Liver (tissue), 9 donors: Measurements from ENCODE around the gene BST1. TPM values are rescaled to one million over a fixed set of nuclear protein-coding genes. Genes with fewer than 3 reads are reported as not detected.

Experiments
- DNase-seq: peaks from one replicate; pipeline ENCODE4 v3.0.0-alpha.2; 2017; ENCODE audit warnings: low spot score
- H3K27ac ChIP-seq, 2 donors: one replicate each; pipeline ENCODE4 v1.7.0; 2013; ENCODE audit warnings: inconsistent platforms in 2 of 2, low read length in 2 of 2, control low read depth in 1 of 2, low read depth in 1 of 2, mild to moderate bottlenecking in 1 of 2
- H3K27me3 ChIP-seq, 4 donors: one replicate each; pipeline versions ENCODE4 v1.6.1 to v1.7.0; 2013; ENCODE audit warnings: low read length in 3 of 4, inconsistent platforms in 1 of 4, mild to moderate bottlenecking in 1 of 4, moderate library complexity in 1 of 4; ENCODE audit not compliant: control insufficient read depth in 4 of 4, insufficient read depth in 4 of 4
- H3K36me3 ChIP-seq, 4 donors: one replicate each; pipeline versions ENCODE4 v1.6.1 to v1.7.0; 2013; ENCODE audit warnings: low read length in 3 of 4, mild to moderate bottlenecking in 3 of 4, low read depth in 1 of 4, moderate library complexity in 1 of 4; ENCODE audit not compliant: control insufficient read depth in 4 of 4, insufficient read depth in 3 of 4
- H3K4me1 ChIP-seq, 4 donors: one replicate each; pipeline versions ENCODE4 v1.6.1 to v1.7.0; 2013; ENCODE audit warnings: low read length in 3 of 4, mild to moderate bottlenecking in 3 of 4, moderate library complexity in 1 of 4; ENCODE audit not compliant: control insufficient read depth in 4 of 4, insufficient read depth in 4 of 4
- H3K4me3 ChIP-seq, 3 donors: one replicate each; pipeline versions ENCODE4 v1.6.1 to v1.7.0; 2013; ENCODE audit warnings: low read length in 3 of 3, control low read depth in 1 of 3, low read depth in 1 of 3, mild to moderate bottlenecking in 1 of 3
- H3K9ac ChIP-seq, 2 donors: one replicate each; pipeline ENCODE4 v1.7.0; 2013; ENCODE audit warnings: low read length in 2 of 2, mild to moderate bottlenecking in 2 of 2, moderate library complexity in 2 of 2, control low read depth in 1 of 2, low read depth in 1 of 2
- H3K9me3 ChIP-seq, 4 donors: one replicate each; pipeline versions ENCODE4 v1.6.1 to v1.7.0; 2013; ENCODE audit warnings: low read length in 3 of 4; ENCODE audit not compliant: control insufficient read depth in 4 of 4
- EGR1 ChIP-seq, 2 donors: IDR thresholded peaks; 2 replicates each; pipeline ENCODE4 v1.6.1; 2016 to 2018; ENCODE audit warnings: antibody characterized with exemption in 2 of 2, low read depth in 2 of 2
- FOXA1 ChIP-seq: IDR thresholded peaks from 2 replicates; pipeline ENCODE4 v1.6.1; 2016; ENCODE audit warnings: antibody characterized with exemption
- FOXA2 ChIP-seq: IDR thresholded peaks from 2 replicates; pipeline ENCODE4 v1.6.1; 2016; ENCODE audit warnings: antibody characterized with exemption
- GABPA ChIP-seq, 2 donors: IDR thresholded peaks in 1 of 2; conservative IDR thresholded peaks in 1 of 2; 2 replicates each; pipeline ENCODE4 v1.6.1; 2016; ENCODE audit warnings: antibody characterized with exemption in 2 of 2, mild to moderate bottlenecking in 1 of 2, moderate library complexity in 1 of 2
- HNF4A ChIP-seq, 2 donors: conservative IDR thresholded peaks; 2 replicates each; pipeline ENCODE4 v1.6.1; 2016; ENCODE audit warnings: antibody characterized with exemption in 2 of 2, mild to moderate bottlenecking in 2 of 2
- HNF4G ChIP-seq: IDR thresholded peaks from 2 replicates; pipeline ENCODE4 v1.6.1; 2016; ENCODE audit warnings: antibody characterized with exemption
- JUND ChIP-seq, 2 donors: IDR thresholded peaks; 2 replicates each; pipeline ENCODE4 v1.6.1; 2016; ENCODE audit warnings: antibody characterized with exemption in 2 of 2
- NR2F2 ChIP-seq: IDR thresholded peaks from 2 replicates; pipeline ENCODE4 v1.6.1; 2016; ENCODE audit warnings: antibody characterized with exemption
- RAD21 ChIP-seq, 2 donors: IDR thresholded peaks; 2 replicates each; pipeline ENCODE4 v1.6.1; 2016; ENCODE audit warnings: antibody characterized with exemption in 2 of 2, mild to moderate bottlenecking in 2 of 2
- RXRA ChIP-seq, 2 donors: IDR thresholded peaks; 2 replicates each; pipeline ENCODE4 v1.6.1; 2017 to 2018; ENCODE audit warnings: antibody characterized with exemption in 2 of 2, mild to moderate bottlenecking in 1 of 2
- SP1 ChIP-seq: IDR thresholded peaks from 2 replicates; pipeline ENCODE4 v1.6.1; 2018; ENCODE audit warnings: antibody characterized with exemption, mild to moderate bottlenecking
- TAF1 ChIP-seq: conservative IDR thresholded peaks from 2 replicates; pipeline ENCODE4 v1.6.1; 2016; ENCODE audit warnings: antibody characterized with exemption, mild to moderate bottlenecking
- YY1 ChIP-seq: IDR thresholded peaks from 2 replicates; pipeline ENCODE4 v1.6.1; 2016; ENCODE audit warnings: antibody characterized with exemption, mild to moderate bottlenecking
- WGBS: extraction: QIAGEN DNeasy Blood & Tissue Kit; methylation state at CpG from one replicate; pipeline ENCODE4 v1.1.7; 2013; 5-methylcytosine and 5-hydroxymethylcytosine counted together
- polyA plus RNA-seq, 2 donors: library from polyadenylated mRNA; stranded (reverse) in 1 of 2; unstranded in 1 of 2; fragments of 200-250 nt in 1 of 2; fragments of >200 nt in 1 of 2; fragmentation: Nextera tagmentation in 1 of 2; extraction: Ambion mirVana in 1 of 2; gene quantifications; one replicate each; pipeline versions ENCODE4 v1.2.1 to v1.2.3, GENCODE V29; 2013 to 2015
- total RNA-seq, 2 donors: library from RNA; depleted of rRNA; stranded (reverse); fragments of >200 nt; gene quantifications; one replicate each; pipeline ENCODE4 v1.2.3, GENCODE V29; 2014
- TF ChIP-seq, protein P1 (sequence below): IDR thresholded peaks from 2 replicates; pipeline ENCODE4 v1.6.1; 2016; ENCODE audit warnings: antibody characterized with exemption, mild to moderate bottlenecking
- TF ChIP-seq, protein P2 (sequence below): IDR thresholded peaks from 2 replicates; pipeline ENCODE4 v1.6.1; 2016; ENCODE audit warnings: antibody characterized with exemption
- TF ChIP-seq, protein P3 (sequence below): IDR thresholded peaks from 2 replicates; pipeline ENCODE4 v1.6.1; 2016; ENCODE audit warnings: antibody characterized with exemption
- donor health status: healthy.
- donor health status: healthy.
- donor health status: healthy.
- donor health status: healthy.
- donor health status: healthy.

The BST1 gene
- total and polyA plus RNA-seq, 4 donors = 3.7 to 13.2 (median 9.9) TPM

DNA sequence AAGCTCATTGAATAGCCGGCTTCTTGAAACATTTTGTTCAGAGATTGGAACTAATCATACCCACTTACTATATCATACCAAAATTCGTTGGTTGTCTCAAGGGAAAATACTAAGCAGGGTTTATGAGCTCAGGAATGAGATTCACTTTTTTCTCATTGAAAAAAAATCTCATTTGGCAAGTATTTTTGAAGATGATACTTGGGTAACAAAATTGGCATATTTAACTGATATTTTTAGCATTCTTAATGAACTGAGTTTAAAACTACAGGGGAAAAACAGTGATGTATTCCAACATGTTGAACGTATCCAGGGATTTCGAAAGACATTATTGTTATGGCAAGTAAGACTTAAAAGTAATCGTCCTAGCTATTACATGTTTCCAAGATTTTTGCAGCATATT lies 14.8 kb upstream of the BST1 start:
- no peak overlapping the region for H3K4me3 ChIP-seq
- 85% methylated on average over 5 of the region's 5 CpGs for WGBS
- no peaks in the 10 kb centered on the region for H3K27me3 ChIP-seq
- peaks cover 2 to 8% (median 4%) of the 10 kb centered on the region in 4 donors for H3K4me1 ChIP-seq
- no peak for TF ChIP-seq HNF4A (conservative IDR thresholded peaks at IDR 0.05)
- TF ChIP-seq YY1 = no peak
- TF ChIP-seq RXRA (IDR thresholded peaks at IDR 0.05) = no peak
- TF ChIP-seq, protein P1, sequence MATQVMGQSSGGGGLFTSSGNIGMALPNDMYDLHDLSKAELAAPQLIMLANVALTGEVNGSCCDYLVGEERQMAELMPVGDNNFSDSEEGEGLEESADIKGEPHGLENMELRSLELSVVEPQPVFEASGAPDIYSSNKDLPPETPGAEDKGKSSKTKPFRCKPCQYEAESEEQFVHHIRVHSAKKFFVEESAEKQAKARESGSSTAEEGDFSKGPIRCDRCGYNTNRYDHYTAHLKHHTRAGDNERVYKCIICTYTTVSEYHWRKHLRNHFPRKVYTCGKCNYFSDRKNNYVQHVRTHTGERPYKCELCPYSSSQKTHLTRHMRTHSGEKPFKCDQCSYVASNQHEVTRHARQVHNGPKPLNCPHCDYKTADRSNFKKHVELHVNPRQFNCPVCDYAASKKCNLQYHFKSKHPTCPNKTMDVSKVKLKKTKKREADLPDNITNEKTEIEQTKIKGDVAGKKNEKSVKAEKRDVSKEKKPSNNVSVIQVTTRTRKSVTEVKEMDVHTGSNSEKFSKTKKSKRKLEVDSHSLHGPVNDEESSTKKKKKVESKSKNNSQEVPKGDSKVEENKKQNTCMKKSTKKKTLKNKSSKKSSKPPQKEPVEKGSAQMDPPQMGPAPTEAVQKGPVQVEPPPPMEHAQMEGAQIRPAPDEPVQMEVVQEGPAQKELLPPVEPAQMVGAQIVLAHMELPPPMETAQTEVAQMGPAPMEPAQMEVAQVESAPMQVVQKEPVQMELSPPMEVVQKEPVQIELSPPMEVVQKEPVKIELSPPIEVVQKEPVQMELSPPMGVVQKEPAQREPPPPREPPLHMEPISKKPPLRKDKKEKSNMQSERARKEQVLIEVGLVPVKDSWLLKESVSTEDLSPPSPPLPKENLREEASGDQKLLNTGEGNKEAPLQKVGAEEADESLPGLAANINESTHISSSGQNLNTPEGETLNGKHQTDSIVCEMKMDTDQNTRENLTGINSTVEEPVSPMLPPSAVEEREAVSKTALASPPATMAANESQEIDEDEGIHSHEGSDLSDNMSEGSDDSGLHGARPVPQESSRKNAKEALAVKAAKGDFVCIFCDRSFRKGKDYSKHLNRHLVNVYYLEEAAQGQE = no peak
- no peak for TF ChIP-seq EGR1 (IDR thresholded peaks at IDR 0.05; ENCODE audit: low read depth in 2 of 2)
- TF ChIP-seq FOXA2 = no peak
- TF ChIP-seq GABPA (IDR thresholded peaks at IDR 0.05 in 1 of 2, conservative IDR thresholded peaks at IDR 0.05 in 1 of 2) = no peak
- TF ChIP-seq, protein P2, sequence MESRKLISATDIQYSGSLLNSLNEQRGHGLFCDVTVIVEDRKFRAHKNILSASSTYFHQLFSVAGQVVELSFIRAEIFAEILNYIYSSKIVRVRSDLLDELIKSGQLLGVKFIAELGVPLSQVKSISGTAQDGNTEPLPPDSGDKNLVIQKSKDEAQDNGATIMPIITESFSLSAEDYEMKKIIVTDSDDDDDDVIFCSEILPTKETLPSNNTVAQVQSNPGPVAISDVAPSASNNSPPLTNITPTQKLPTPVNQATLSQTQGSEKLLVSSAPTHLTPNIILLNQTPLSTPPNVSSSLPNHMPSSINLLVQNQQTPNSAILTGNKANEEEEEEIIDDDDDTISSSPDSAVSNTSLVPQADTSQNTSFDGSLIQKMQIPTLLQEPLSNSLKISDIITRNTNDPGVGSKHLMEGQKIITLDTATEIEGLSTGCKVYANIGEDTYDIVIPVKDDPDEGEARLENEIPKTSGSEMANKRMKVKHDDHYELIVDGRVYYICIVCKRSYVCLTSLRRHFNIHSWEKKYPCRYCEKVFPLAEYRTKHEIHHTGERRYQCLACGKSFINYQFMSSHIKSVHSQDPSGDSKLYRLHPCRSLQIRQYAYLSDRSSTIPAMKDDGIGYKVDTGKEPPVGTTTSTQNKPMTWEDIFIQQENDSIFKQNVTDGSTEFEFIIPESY = no peak
- no peak for TF ChIP-seq JUND (IDR thresholded peaks at IDR 0.05)
- no peak overlapping the region for H3K27ac ChIP-seq
- no peak for DNase-seq
- no peak overlapping the region for H3K9ac ChIP-seq
- peaks cover 0 to 18% (median 7%) of the 10 kb centered on the region in 4 donors for H3K36me3 ChIP-seq
- no peaks in the 10 kb centered on the region for H3K9me3 ChIP-seq

DNA sequence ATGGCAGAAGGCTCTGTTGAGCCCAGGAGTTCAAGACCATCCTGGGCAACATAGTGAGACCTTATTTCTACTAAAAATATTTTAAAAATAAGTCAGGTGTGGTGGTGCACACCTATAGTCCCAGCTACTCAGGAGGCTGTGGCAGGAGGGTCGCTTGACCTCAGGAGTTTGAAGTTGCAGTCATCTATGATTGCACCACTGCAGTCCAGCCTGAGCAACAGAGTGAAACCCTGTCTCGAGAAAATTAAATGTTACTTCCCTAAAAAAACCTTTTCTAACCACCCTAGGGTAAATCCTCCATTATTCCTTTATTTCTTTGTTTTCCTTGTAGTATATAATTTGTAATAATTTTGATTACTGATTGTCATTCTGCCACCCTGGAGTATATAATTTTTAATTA lies 13.3 kb upstream of the BST1 start:
- H3K4me1 ChIP-seq = peaks cover 0 to 4% (median 0%) of the 10 kb centered on the region in 4 donors
- H3K27me3 ChIP-seq = no peaks in the 10 kb centered on the region
- no peak overlapping the region for H3K27ac ChIP-seq
- TF ChIP-seq FOXA2 (no peak), RXRA (IDR thresholded peaks at IDR 0.05) (no peak), NR2F2 (no peak), HNF4A (conservative IDR thresholded peaks at IDR 0.05) (no peak), TAF1 (no peak), FOXA1 (no peak), GABPA (IDR thresholded peaks at IDR 0.05 in 1 of 2, conservative IDR thresholded peaks at IDR 0.05 in 1 of 2) (no peak), YY1 (no peak), SP1 (no peak), HNF4G (no peak), RAD21 (IDR thresholded peaks at IDR 0.05) (no peak), JUND (IDR thresholded peaks at IDR 0.05) (no peak)
- TF ChIP-seq, protein P1 = no peak
- TF ChIP-seq, protein P2 = no peak
- TF ChIP-seq, protein P3, sequence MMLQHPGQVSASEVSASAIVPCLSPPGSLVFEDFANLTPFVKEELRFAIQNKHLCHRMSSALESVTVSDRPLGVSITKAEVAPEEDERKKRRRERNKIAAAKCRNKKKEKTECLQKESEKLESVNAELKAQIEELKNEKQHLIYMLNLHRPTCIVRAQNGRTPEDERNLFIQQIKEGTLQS = no peak
- H3K9me3 ChIP-seq = no peaks in the 10 kb centered on the region
- WGBS = 89% methylated on average over 2 of the region's 2 CpGs
- no peak overlapping the region for H3K9ac ChIP-seq
- peaks cover 0 to 18% (median 5%) of the 10 kb centered on the region in 4 donors for H3K36me3 ChIP-seq
- no peak for DNase-seq
- no peak overlapping the region for H3K4me3 ChIP-seq
